Fibroblast of skin of right quadriceps (primary cell): Measurements from ENCODE around the gene TRAPPC6A.
A peak's percentile ranks its signal among the peaks of the same experiment; 100 is the strongest.

Experiments
- DNase-seq: peaks from one replicate; pipeline ENCODE4 v3.0.0-alpha.2; 2013

The TRAPPC6A gene

DNA sequence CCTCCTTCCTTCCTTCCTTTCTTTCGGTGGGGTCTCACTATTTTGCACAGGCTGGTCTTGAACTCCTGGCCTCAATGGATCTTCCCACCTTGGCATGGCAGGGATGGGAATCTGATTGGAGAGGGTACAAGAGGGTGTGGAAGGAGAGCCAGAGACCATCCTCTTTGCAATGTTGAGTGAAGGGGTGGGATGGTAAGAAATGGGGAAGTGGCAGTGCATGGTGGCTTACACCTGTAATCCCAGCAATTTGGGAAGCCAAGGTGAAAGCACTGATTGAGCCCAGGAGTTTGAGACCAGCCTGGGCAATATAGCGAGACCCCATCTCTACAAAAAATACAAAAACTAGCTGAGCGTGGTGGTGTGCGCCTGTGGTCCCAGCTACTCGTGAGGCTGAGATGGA lies 6.1 kb upstream of the TRAPPC6A start:
- no peak for DNase-seq

GRCh38 chr19:45182758-45183157 lies 4.7 kb upstream of the TRAPPC6A start:
- DNase-seq = no peak

GRCh38 chr19:45180936-45181335 lies 2.9 kb upstream of the TRAPPC6A start:
- no peak for DNase-seq

DNA sequence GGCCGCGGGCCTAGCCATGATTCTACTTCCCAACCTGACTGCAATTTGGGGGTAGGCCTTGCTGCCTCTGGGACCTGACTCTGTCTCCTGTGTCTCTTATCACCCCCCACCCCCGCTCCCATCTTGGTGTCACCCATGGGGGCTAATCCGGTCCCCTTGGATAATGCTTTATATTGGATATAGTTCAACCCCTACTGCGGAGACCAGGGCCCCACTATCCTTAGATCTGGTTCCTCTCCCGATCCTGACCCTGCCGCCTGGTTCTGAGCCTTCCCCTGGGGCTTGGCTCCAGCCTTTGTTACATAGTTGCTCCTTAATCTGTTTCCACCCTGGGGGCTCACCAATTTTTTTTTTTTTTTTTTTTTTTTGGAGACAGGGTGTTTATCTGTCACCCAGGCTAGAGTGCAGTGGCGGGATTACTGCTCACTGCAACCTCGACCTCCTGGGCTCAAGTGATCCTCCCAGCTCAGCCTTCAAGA lies 1.9 kb upstream of the TRAPPC6A start:
- DNase-seq = no peak

GRCh38 chr19:45179072-45179891 lies 1.2 kb upstream of the TRAPPC6A start:
- DNase-seq = peak; percentile 29

GRCh38 chr19:45178262-45179071 lies 430 bp upstream of the TRAPPC6A start, which contains the start of gene BLOC1S3:
TSS of gene BLOC1S3 (plus strand) at chr19:45178784. CDS start at chr19:45179297, 513 bp downstream.
- DNase-seq = peak; percentile 100

GRCh38 chr19:45175515-45176345 lies 2.3 kb downstream of the TRAPPC6A start:
- no peak for DNase-seq

- DNase-seq = peak; percentile 27
Measured at GRCh38 chr19:45173816-45174215, 4.2 kb downstream of the TRAPPC6A start.

DNA sequence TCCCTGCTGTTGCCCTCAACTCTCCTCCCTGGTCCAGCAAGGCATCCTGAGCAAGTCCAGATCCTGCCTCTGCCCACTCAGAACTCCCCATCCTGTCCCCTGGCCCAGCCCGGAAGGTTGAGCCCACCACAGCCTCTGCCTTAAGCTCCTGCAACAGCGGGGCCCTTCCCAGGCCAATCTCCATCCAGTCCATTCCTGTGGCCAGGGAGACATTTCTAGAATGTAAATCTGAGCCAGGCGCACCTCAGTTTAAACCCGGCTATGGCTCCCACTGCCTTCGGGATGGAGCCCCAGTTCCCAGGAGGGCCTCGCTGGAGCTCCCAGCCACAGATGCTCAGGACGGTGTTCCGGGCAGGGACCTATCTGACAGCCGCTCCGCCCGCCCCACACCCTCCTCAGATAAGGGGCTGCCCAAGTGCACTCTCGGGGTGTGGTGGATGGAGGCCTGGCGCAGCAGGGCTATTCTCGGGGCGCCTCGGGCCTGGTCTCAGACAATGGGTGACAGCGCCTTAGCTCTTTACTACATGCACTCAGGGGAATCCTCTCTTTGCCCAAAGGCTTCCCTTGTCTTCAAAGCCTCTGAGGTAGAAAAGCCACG lies 5.3 kb downstream of the TRAPPC6A start:
- no peak for DNase-seq

DNA sequence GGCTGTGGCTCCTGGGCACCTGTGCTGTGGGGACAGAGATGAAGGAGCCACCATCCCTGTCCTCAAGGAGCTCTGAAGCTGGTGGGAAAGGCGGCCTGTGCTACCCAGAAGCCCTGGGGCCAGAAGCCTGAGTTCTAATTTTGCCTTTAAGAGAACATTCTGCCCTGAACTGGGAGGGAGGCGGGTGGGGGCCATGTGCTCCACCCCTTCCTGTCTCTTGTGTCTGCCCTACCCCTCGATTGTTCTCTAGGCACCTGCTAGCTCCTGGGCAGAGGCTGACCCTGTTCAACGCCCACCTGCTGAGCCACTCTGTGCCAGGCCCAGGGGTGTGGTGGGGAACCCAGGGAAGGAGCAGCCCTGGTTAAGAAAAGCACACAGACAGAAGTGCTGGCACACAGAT lies 5.9 kb downstream of the TRAPPC6A start:
- DNase-seq = no peak

- no peak for DNase-seq
Measured at GRCh38 chr19:45171211-45171623, 6.8 kb downstream of the TRAPPC6A start.

GRCh38 chr19:45170146-45171106 lies 7.6 kb downstream of the TRAPPC6A start:
- DNase-seq = no peak

- DNase-seq = no peak
Measured at GRCh38 chr19:45169602-45170001, 8.4 kb downstream of the TRAPPC6A start.

DNA sequence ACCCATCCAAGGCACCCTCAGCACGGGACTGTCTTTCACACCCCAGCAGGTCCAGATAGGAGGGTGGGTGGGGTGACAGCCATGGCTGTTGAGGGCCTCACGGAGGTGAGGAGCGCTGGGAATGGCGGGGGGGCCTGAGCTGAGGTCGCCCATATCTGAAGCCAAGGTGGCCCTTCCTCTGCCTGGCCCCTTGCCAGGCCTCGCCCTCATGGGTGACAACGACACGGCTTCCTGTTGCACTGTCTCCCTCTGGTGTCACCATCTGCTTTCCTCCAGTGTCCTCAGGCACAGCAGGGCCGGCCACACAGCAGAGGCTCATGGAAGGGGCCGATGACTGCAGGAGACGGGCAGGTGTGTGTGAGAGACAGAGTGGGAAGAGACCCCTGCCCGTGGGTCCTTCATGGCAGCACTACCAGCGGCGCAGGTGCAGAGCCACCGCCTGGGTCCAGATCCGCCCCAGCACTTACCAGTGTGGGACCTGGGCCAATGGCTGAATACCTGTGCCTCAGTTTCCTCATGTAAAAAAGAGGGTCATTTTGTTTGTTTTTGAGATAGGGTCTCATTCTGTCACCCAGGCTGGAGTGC lies 9.2 kb downstream of the TRAPPC6A start:
- no peak for DNase-seq

DNA sequence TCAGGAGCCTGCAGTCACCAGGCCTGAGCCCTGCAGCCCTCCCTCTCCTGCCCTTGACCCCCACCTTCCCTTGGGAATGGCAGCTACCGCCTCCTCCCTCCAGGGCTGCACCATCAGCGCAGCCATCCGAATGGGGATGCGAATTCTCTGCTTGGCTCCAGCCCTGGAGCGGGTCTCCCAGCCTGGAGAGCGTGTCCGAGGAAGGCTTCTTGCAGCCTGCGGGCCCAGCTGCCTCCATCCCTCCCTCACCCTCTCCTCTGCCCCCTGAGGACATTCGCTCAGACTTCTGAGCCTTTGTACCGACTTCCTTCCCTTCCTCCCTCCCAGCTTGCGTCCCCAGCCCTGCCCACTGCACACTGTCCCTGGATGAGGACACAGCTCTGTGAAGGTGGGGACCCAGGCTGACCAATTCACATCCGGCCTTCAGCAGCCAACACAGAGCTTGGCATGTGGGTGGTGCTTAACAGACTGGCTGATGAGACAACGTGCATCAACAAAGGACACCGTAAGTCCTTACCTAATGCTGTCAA lies 11.2 kb downstream of the TRAPPC6A start:
- no peak for DNase-seq

DNA sequence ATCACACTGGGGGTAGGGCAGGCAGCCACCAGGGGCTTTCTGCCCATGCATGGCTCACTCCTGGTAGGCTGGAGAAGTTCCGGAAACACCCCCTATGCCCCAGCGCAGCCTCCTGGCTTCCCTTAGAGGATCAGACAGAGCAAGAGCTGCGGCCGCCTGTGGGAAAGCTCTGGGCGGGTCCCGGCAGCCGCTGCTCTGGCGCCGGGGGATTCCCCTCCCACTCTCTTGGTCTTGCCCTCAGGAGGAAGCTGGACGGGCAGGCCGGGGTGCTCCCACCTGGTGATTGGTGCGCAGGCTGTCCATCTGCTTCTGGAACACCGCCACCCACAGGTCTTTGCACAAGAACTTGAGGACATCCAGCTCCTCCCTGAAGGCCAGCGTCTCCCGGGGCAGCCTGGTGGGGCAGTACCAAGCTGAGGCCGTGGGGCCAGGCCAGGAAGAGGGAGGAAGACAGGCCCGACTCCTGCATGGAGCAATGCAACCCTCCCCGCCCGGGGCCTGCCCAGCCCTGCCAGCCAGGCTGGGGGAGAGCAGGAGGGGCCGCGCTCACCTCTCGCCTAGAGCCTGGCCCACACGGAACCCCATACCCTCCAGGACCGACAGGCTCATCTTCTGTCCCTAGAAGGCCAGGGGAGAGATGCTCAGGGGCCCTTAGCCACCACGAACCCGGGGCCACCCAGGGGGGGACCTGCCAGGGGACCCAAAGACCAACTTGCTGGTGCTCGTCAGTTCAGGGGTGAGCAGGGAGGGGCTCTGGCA lies 13.3 kb downstream of the TRAPPC6A start:
- DNase-seq = peak; percentile 45

DNA sequence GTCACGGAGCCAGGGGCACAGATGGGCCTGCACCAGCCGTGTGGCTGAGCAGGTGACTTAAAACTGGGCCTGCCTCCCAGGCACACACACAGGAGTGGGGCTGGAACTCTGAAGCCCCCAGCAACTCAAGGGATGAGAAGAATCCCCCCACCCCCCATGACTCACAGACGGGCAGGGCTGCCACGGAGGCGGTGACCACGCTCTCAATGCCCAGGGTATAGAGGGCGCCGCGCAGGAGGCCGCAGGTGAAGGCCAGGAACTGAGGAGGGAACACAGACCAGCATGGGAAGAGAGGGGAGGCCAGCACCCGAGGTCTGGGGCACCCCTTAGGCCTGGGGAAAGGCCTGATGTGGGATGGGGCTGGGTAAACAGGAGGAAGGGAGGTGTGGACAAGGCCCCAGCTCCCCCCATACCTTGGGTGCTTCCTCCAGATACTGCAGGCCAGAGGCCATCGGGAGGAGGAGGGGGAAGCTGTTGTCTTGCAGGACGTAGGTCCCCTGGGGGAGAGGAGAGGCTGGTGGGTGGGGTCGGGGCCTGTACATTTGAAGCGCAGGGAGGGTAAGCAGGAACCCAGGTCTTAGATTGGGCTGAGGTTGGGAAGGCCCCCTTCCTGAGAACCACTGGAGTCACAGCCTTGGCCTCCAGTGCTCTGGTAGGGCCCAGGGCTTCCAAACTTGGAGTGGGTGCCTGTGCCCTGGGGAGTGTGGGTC lies 14.1 kb downstream of the TRAPPC6A start:
- no peak for DNase-seq

DNA sequence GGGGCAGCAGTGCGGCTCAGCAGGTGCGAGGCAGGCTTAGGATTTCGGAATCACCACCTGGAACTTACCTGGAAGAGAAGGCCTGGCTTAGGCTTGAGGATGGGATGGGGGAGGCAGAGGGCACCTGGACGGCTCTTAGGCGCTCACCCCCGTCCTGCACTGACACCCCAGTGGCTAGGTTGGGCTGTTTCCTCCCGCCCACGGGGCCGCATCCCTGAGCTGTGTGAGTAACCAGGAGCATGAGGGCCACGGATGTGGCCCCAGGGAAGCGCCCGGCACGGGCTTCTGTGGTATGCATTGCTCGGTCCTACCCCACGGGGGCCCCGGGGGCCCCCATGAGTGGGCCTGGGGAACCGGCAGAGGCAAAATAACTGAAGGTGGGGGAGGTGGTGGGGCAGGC lies 14.9 kb downstream of the TRAPPC6A start:
- DNase-seq = no peak

DNA sequence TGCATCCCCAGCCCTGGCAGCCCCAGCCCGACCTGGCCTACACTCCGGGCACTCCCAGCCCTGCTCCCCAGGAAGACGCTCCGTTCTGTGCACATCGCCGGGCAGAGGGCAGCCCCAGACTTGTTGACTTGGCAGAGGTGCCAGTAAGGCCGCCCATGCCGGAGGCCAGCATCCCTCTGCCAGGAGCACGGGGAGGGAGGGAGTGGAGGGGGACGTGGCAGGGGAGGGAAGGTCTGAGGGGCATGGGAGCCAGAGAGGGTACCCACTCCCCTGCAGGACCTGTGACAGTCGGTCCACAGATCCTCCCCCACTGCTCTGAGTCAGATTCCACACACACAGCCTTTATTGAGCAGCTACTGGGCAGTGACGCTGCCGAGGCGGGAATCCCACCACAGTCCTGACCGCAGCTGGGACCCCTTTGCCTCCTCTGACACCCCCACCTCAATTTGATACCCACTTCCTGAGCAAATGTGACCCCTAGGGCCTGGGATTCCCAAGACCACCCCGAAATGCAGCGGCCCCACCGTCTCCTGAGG lies 15.4 kb downstream of the TRAPPC6A start:
- DNase-seq = no peak
